Brain pericyte (primary cell): Measurements from ENCODE around the gene C3orf70.

Experiments used
- DNase-seq: peaks from one replicate; pipeline ENCODE4 v3.0.0-alpha.2; 2012; ENCODE audit warnings: low read depth, low spot score

The C3orf70 gene

GRCh38 chr3:185152410-185153170 is at the start of gene C3orf70:
TSS of gene C3orf70 (minus strand) at chr3:185153060. CDS start at chr3:185152823, 237 bp downstream.
- DNase-seq: no peak

GRCh38 chr3:185200639-185201038 is 47.8 kb upstream of the C3orf70 start:
- no peak for DNase-seq

GRCh38 chr3:185199671-185200070 is 46.8 kb upstream of the C3orf70 start:
- no peak for DNase-seq

- DNase-seq: no peak
These were observed 46.3 kb upstream of the C3orf70 start for GRCh38 chr3:185199206-185199605.

GRCh38 chr3:185197068-185197467 is 44.2 kb upstream of the C3orf70 start:
- DNase-seq: no peak

- no peak for DNase-seq
These were observed 42.8 kb upstream of the C3orf70 start for GRCh38 chr3:185195652-185196051.

- DNase-seq: no peak
These were observed 36.0 kb upstream of the C3orf70 start for GRCh38 chr3:185188816-185189215.

- DNase-seq: no peak
These were observed 34.5 kb upstream of the C3orf70 start for GRCh38 chr3:185187391-185187790.

- no peak for DNase-seq
These were observed 24.0 kb upstream of the C3orf70 start for GRCh38 chr3:185176750-185177359.

GRCh38 chr3:185175370-185175987 is 22.6 kb upstream of the C3orf70 start:
- no peak for DNase-seq

GRCh38 chr3:185172086-185173049 is 19.5 kb upstream of the C3orf70 start:
- no peak for DNase-seq

- DNase-seq: no peak
These were observed 11.8 kb upstream of the C3orf70 start for GRCh38 chr3:185164428-185165217.

GRCh38 chr3:185162634-185163033 is 9.8 kb upstream of the C3orf70 start:
- no peak for DNase-seq

- no peak for DNase-seq
These were observed 8.9 kb upstream of the C3orf70 start for GRCh38 chr3:185161761-185162160.

- DNase-seq: no peak
These were observed 4.5 kb upstream of the C3orf70 start for GRCh38 chr3:185157347-185157746.

GRCh38 chr3:185155678-185156077 is 2.8 kb upstream of the C3orf70 start:
- DNase-seq: no peak

- DNase-seq: no peak
These were observed 1.2 kb upstream of the C3orf70 start for GRCh38 chr3:185153861-185154629.

- no peak for DNase-seq
These were observed 411 bp upstream of the C3orf70 start for GRCh38 chr3:185153171-185153771.

- no peak for DNase-seq
These were observed 873 bp downstream of the C3orf70 start for GRCh38 chr3:185151964-185152409.
